Fibroblast of skin of right biceps (primary cell): ENCODE measurements around the gene TNFAIP8L2.

Experiments
- DNase-seq: peaks from one replicate; pipeline ENCODE4 v3.0.0-alpha.2; 2013

Gene TNFAIP8L2

GRCh38 chr1:151156515-151156819, at the start of gene TNFAIP8L2:
TNFAIP8L2 (plus strand) TSS chr1:151156649; CDS start chr1:151158698, 2,049 bp downstream.
- DNase-seq = no peak

- DNase-seq = peak; percentile 43
Observed at GRCh38 chr1:151106894-151107293, 49.6 kb upstream of the TNFAIP8L2 start.

- no peak for DNase-seq
Observed at GRCh38 chr1:151108331-151108730, 48.1 kb upstream of the TNFAIP8L2 start.

GRCh38 chr1:151113877-151114276, 42.6 kb upstream of the TNFAIP8L2 start:
- DNase-seq = no peak

GRCh38 chr1:151124763-151125403, 31.6 kb upstream of the TNFAIP8L2 start:
- no peak for DNase-seq

- no peak for DNase-seq
Observed at GRCh38 chr1:151128800-151129199, 27.6 kb upstream of the TNFAIP8L2 start.

GRCh38 chr1:151130987-151131586, 25.4 kb upstream of the TNFAIP8L2 start:
- DNase-seq = peak; percentile 93

GRCh38 chr1:151131701-151132334, 24.6 kb upstream of the TNFAIP8L2 start:
- peak; percentile 19 for DNase-seq

GRCh38 chr1:151132335-151133017, 24.0 kb upstream of the TNFAIP8L2 start:
- DNase-seq = no peak

GRCh38 chr1:151133018-151133806, 23.2 kb upstream of the TNFAIP8L2 start:
- DNase-seq = no peak

GRCh38 chr1:151134396-151134795, 22.1 kb upstream of the TNFAIP8L2 start:
- no peak for DNase-seq

GRCh38 chr1:151134991-151135390, 21.5 kb upstream of the TNFAIP8L2 start:
- DNase-seq = no peak

GRCh38 chr1:151135433-151136385, 20.7 kb upstream of the TNFAIP8L2 start:
- no peak for DNase-seq

- no peak for DNase-seq
Observed at GRCh38 chr1:151137789-151138188, 18.7 kb upstream of the TNFAIP8L2 start.

- no peak for DNase-seq
Observed at GRCh38 chr1:151142411-151143056, 13.9 kb upstream of the TNFAIP8L2 start.

GRCh38 chr1:151143057-151143435, 13.4 kb upstream of the TNFAIP8L2 start:
- DNase-seq = no peak

- DNase-seq = no peak
Observed at GRCh38 chr1:151143986-151144385, 12.5 kb upstream of the TNFAIP8L2 start.

GRCh38 chr1:151144474-151145303, 11.8 kb upstream of the TNFAIP8L2 start:
- DNase-seq = no peak

- DNase-seq = peak; percentile 23
Observed at GRCh38 chr1:151145304-151146071, 11.0 kb upstream of the TNFAIP8L2 start.

GRCh38 chr1:151146072-151146411, 10.4 kb upstream of the TNFAIP8L2 start:
- no peak for DNase-seq
